Suprapubic skin (tissue), 4 donors: ENCODE data around the gene IKZF2.

ENCODE experiments used
- POLR2A ChIP-seq, 2 donors: fragments of 450-650 bp; IDR thresholded peaks; one replicate each; pipeline ENCODE4 v1.6.1; 2017; ENCODE audit warnings: antibody characterized with exemption in 2 of 2, mild to moderate bottlenecking in 2 of 2, moderate library complexity in 2 of 2
- POLR2AphosphoS5 ChIP-seq, 3 donors: sonication (generic); formaldehyde crosslinking; IDR thresholded peaks; one replicate each; pipeline ENCODE4 v1.6.1; 2017; ENCODE audit warnings: antibody characterized with exemption in 3 of 3
- TF ChIP-seq, protein P1 (sequence below), 2 donors: fragments of 200-600 bp in 1 of 2; fragments of 450-650 bp in 1 of 2; sonication (generic) in 1 of 2; IDR thresholded peaks; one replicate each; pipeline ENCODE4 v1.5.1; 2016 to 2019; ENCODE audit warnings: antibody characterized with exemption in 2 of 2, mild to moderate bottlenecking in 1 of 2, moderate library complexity in 1 of 2

DNA sequence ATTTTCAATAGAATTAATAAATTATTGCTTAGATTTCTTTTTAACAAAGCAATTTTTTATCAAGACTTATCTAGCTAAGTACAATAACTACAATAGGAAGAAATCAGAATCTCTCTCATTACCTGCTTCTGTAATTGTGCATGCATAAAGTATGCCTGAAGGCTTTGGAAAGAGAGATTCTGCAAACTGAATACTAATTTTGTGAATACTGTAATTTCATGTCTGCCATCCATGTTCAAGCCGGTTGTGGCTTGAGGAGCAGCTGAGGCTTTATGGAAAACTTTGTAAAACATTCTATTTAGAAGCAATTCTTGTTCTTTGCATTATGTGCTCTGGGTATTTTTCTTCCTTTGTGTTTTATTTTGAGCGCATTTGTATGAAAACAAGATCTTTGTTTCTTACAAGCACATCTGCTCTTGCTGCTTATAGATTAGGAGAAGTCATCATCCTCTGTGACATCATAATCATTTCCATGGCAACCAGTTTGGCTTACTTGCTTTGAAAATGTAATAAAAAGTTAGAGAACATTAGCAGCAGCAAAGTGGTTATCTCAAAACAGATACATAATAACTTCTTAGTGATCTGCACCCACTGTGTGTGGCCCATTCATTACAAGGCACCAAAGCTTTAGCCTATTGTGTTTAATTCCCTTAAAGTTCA is 16.0 kb upstream of the IKZF2 start:
- TF ChIP-seq POLR2A (IDR thresholded peaks at IDR 0.05), result no peak
- TF ChIP-seq, protein P1, sequence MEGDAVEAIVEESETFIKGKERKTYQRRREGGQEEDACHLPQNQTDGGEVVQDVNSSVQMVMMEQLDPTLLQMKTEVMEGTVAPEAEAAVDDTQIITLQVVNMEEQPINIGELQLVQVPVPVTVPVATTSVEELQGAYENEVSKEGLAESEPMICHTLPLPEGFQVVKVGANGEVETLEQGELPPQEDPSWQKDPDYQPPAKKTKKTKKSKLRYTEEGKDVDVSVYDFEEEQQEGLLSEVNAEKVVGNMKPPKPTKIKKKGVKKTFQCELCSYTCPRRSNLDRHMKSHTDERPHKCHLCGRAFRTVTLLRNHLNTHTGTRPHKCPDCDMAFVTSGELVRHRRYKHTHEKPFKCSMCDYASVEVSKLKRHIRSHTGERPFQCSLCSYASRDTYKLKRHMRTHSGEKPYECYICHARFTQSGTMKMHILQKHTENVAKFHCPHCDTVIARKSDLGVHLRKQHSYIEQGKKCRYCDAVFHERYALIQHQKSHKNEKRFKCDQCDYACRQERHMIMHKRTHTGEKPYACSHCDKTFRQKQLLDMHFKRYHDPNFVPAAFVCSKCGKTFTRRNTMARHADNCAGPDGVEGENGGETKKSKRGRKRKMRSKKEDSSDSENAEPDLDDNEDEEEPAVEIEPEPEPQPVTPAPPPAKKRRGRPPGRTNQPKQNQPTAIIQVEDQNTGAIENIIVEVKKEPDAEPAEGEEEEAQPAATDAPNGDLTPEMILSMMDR (IDR thresholded peaks at IDR 0.05), result no peak
- no peak for TF ChIP-seq POLR2AphosphoS5 (IDR thresholded peaks at IDR 0.05)
